Spleen (tissue), 7 donors: ENCODE data around the gene ERBB4.

Experiments used
- POLR2A ChIP-seq, 3 donors: fragments of 450-650 bp; IDR thresholded peaks; one replicate each; pipeline ENCODE4 v1.5.1; 2017; ENCODE audit warnings: antibody characterized with exemption in 3 of 3, mild to moderate bottlenecking in 1 of 3
- POLR2AphosphoS5 ChIP-seq, 3 donors: sonication (generic); formaldehyde crosslinking; IDR thresholded peaks; one replicate each; pipeline ENCODE4 v1.5.1; 2017; ENCODE audit warnings: antibody characterized with exemption in 3 of 3
- TF ChIP-seq, protein P1 (sequence below), 11 experiments: fragments of 200-600 bp in 7 of 11; fragments of 450-650 bp in 4 of 11; sonication (generic) in 4 of 11; IDR thresholded peaks in 8 of 11; conservative IDR thresholded peaks in 3 of 11; 1 replicate in 7 of 11; 2 replicates in 4 of 11; pipeline versions ENCODE4 v1.4.0 to v1.8.0; 2016 to 2021; ENCODE audit warnings: antibody characterized with exemption in 11 of 11, inconsistent platforms in 4 of 11, mild to moderate bottlenecking in 1 of 11
- donor health status: DM: no; HTN: no; CAD: no; lungs with moderate emphysema.
- donor health status: DM: no; HTN: no; CAD: no.
- donor health status: DM: no; HTN: no; CAD: no.

- TF ChIP-seq, protein P1, sequence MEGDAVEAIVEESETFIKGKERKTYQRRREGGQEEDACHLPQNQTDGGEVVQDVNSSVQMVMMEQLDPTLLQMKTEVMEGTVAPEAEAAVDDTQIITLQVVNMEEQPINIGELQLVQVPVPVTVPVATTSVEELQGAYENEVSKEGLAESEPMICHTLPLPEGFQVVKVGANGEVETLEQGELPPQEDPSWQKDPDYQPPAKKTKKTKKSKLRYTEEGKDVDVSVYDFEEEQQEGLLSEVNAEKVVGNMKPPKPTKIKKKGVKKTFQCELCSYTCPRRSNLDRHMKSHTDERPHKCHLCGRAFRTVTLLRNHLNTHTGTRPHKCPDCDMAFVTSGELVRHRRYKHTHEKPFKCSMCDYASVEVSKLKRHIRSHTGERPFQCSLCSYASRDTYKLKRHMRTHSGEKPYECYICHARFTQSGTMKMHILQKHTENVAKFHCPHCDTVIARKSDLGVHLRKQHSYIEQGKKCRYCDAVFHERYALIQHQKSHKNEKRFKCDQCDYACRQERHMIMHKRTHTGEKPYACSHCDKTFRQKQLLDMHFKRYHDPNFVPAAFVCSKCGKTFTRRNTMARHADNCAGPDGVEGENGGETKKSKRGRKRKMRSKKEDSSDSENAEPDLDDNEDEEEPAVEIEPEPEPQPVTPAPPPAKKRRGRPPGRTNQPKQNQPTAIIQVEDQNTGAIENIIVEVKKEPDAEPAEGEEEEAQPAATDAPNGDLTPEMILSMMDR (IDR thresholded peaks at IDR 0.05 in 8 of 11, conservative IDR thresholded peaks at IDR 0.05 in 3 of 11): no peak
- no peak for TF ChIP-seq POLR2A (IDR thresholded peaks at IDR 0.05)
- no peak for TF ChIP-seq POLR2AphosphoS5 (IDR thresholded peaks at IDR 0.05)
Observed at GRCh38 chr2:211611061-211611518, 927.5 kb downstream of the ERBB4 start.
